Measurements from ENCODE around the gene GATD1.

GRCh38 chr11:783581-784015, 6.3 kb upstream of the GATD1 start:
- TF ChIP-seq CTCF (IDR thresholded peaks at IDR 0.05) (peak; percentile 54 to 85 (median 79)), POLR2A (IDR thresholded peaks at IDR 0.05) (peak in 2 of 3 donors; percentile 52)

Measured in body of pancreas (tissue), 4 donors.